HepG2 (cell line): ENCODE data around the gene RNF8. TPM values are rescaled to one million over a fixed set of nuclear protein-coding genes. Genes with fewer than 3 reads are reported as not detected.

Source experiments
- CREB1 ChIP-seq, 2 experiments: fragments of 450-650 bp in 1 of 2; IDR thresholded peaks; 2 replicates each; pipeline ENCODE4 v1.6.1; 2016 to 2017; ENCODE audit warnings: control low read depth in 1 of 2, mild to moderate bottlenecking in 1 of 2, missing compliant biosample characterization in 1 of 2, missing genetic modification characterization in 1 of 2
- DNMT3B ChIP-seq: conservative IDR thresholded peaks from 2 replicates; pipeline ENCODE4 v1.6.1; 2016; ENCODE audit warnings: missing biosample characterization, control low read depth
- ETV5 ChIP-seq: IDR thresholded peaks from 2 replicates; pipeline ENCODE4 v1.6.1; 2018; ENCODE audit warnings: missing biosample characterization, missing genetic modification reagents, inconsistent platforms, borderline replicate concordance
- FOXA3 ChIP-seq: IDR thresholded peaks from 2 replicates; pipeline ENCODE4 v1.6.1; 2016; ENCODE audit warnings: missing genetic modification reagents, missing compliant biosample characterization
- GZF1 ChIP-seq: sonication (generic); formaldehyde crosslinking; IDR thresholded peaks from 2 replicates; pipeline ENCODE4 v1.5.1; 2020; ENCODE audit warnings: mild to moderate bottlenecking, missing genetic modification reagents
- HIVEP1 ChIP-seq: sonication (generic); formaldehyde crosslinking; IDR thresholded peaks from 2 replicates; pipeline ENCODE4 v1.4.0; 2020; ENCODE audit warnings: mild to moderate bottlenecking, missing genetic modification reagents
- JARID2 ChIP-seq: sonication (generic); formaldehyde crosslinking; IDR thresholded peaks from 2 replicates; pipeline ENCODE4 v1.8.1; 2023; ENCODE audit warnings: missing genetic modification reagents, inconsistent platforms; ENCODE audit not compliant: insufficient replicate concordance
- NAIF1 ChIP-seq: sonication (generic); formaldehyde crosslinking; IDR thresholded peaks from 2 replicates; pipeline ENCODE4 v1.5.0; 2020; ENCODE audit warnings: mild to moderate bottlenecking, missing genetic modification reagents, borderline replicate concordance
- NFIC ChIP-seq: IDR thresholded peaks from 2 replicates; pipeline ENCODE4 v1.6.1; 2012; ENCODE audit warnings: mild to moderate bottlenecking, low read length, inconsistent platforms
- NONO ChIP-seq, 2 experiments: fragments of 450-650 bp in 1 of 2; sonication (generic) in 1 of 2; formaldehyde crosslinking in 1 of 2; IDR thresholded peaks in 1 of 2; conservative IDR thresholded peaks in 1 of 2; 2 replicates each; pipeline versions ENCODE4 v1.6.1 to v1.8.0; 2017 to 2022; ENCODE audit warnings: mild to moderate bottlenecking in 1 of 2, missing genetic modification reagents in 1 of 2, moderate library complexity in 1 of 2
- PAXIP1 ChIP-seq: sonication (generic); formaldehyde crosslinking; conservative IDR thresholded peaks from 2 replicates; pipeline ENCODE4 v1.4.0; 2020; ENCODE audit warnings: mild to moderate bottlenecking, missing genetic modification reagents, moderate library complexity
- PHF20 ChIP-seq: sonication (generic); formaldehyde crosslinking; IDR thresholded peaks from 2 replicates; pipeline ENCODE4 v1.5.0; 2020; ENCODE audit warnings: mild to moderate bottlenecking, missing genetic modification reagents
- POGZ ChIP-seq: sonication (generic); formaldehyde crosslinking; IDR thresholded peaks from 2 replicates; pipeline ENCODE4 v1.4.0; 2020; ENCODE audit warnings: mild to moderate bottlenecking, missing genetic modification reagents
- RAD51 ChIP-seq: fragments of 450-650 bp; IDR thresholded peaks from 2 replicates; pipeline ENCODE4 v1.6.1; 2016; ENCODE audit warnings: borderline replicate concordance
- SSRP1 ChIP-seq: IDR thresholded peaks from 2 replicates; pipeline ENCODE4 v1.6.1; 2016; ENCODE audit warnings: control low read depth
- ZBTB7A ChIP-seq: sonication (generic); formaldehyde crosslinking; IDR thresholded peaks from 2 replicates; pipeline ENCODE4 v1.8.0; 2022; ENCODE audit warnings: mild to moderate bottlenecking, missing genetic modification reagents
- ZMYM4 ChIP-seq: sonication (generic); formaldehyde crosslinking; IDR thresholded peaks from 2 replicates; pipeline ENCODE4 v1.8.1; 2023; ENCODE audit warnings: mild to moderate bottlenecking, missing genetic modification reagents
- ZNF296 ChIP-seq: sonication (generic); formaldehyde crosslinking; conservative IDR thresholded peaks from 2 replicates; pipeline ENCODE4 v1.5.0; 2020; ENCODE audit warnings: mild to moderate bottlenecking, missing genetic modification reagents
- polyA plus RNA-seq, 8 experiments: library from polyadenylated mRNA; depleted of rRNA in 3 of 8; stranded (reverse) in 7 of 8; unstranded in 1 of 8; fragments of >200 nt; fragmentation: Illumina TruSeq in 4 of 8; extraction: Trizol in 4 of 8; gene quantifications; 2 replicates each; pipeline versions ENCODE4 v1.2.1 to v1.2.3, GENCODE V29; 2011 to 2016; ENCODE audit warnings: low read depth in 4 of 8, missing spikeins in 1 of 8, mixed read lengths in 1 of 8; ENCODE audit not compliant: insufficient read depth in 1 of 8
- total RNA-seq, 5 experiments: library from RNA; depleted of rRNA; stranded (reverse); fragments of >200 nt; fragmentation: Illumina TruSeq; extraction: Trizol; gene quantifications; 2 replicates each; pipeline ENCODE4 v1.2.3, GENCODE V29; 2016; ENCODE audit warnings: low read depth in 1 of 5
- TF ChIP-seq, protein P1 (sequence below): sonication (generic); formaldehyde crosslinking; IDR thresholded peaks from 2 replicates; pipeline ENCODE4 v1.4.0; 2020; ENCODE audit warnings: missing genetic modification reagents
- TF ChIP-seq, protein P2 (sequence below): sonication (generic); formaldehyde crosslinking; conservative IDR thresholded peaks from 2 replicates; pipeline ENCODE4 v1.5.0; 2020; ENCODE audit warnings: missing genetic modification reagents
- TF ChIP-seq, protein P3 (sequence below): IDR thresholded peaks from 2 replicates; pipeline ENCODE4 v1.6.1; 2018; ENCODE audit warnings: missing genetic modification reagents, mild to moderate bottlenecking, missing compliant biosample characterization

The RNF8 gene
- total and polyA plus RNA-seq, 2 of the 13 experiments (the other 11 are each of a cell fraction or from before 2014, with no cell fraction given) = 21.8 to 47.6 TPM

GRCh38 chr6:37369321-37370201 lies 15.8 kb downstream of the RNF8 start (continued):
- no peak for TF ChIP-seq CREB1 (IDR thresholded peaks at IDR 0.05)
- TF ChIP-seq CREB1 (CRISPR knock-in tag; IDR thresholded peaks at IDR 0.05) = peak; percentile 42
- TF ChIP-seq, protein P1, sequence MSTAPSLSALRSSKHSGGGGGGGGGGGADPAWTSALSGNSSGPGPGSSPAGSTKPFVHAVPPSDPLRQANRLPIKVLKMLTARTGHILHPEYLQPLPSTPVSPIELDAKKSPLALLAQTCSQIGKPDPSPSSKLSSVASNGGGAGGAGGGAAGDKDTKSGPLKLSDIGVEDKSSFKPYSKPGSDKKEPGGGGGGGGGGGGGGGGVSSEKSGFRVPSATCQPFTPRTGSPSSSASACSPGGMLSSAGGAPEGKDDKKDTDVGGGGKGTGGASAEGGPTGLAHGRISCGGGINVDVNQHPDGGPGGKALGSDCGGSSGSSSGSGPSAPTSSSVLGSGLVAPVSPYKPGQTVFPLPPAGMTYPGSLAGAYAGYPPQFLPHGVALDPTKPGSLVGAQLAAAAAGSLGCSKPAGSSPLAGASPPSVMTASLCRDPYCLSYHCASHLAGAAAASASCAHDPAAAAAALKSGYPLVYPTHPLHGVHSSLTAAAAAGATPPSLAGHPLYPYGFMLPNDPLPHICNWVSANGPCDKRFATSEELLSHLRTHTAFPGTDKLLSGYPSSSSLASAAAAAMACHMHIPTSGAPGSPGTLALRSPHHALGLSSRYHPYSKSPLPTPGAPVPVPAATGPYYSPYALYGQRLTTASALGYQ = peak; percentile 91
- TF ChIP-seq HIVEP1 = 0 out of 2 replicates have a peak, but pooled peaks have one; percentile 22
- TF ChIP-seq POGZ (CRISPR knock-in tag) = peak; percentile 66; the same call in 1 of the 2 replicates
- peak; percentile 27 for TF ChIP-seq JARID2 (CRISPR knock-in tag)
- TF ChIP-seq NONO (IDR thresholded peaks at IDR 0.05) = no peak
- TF ChIP-seq NONO (CRISPR knock-in tag; conservative IDR thresholded peaks at IDR 0.05) = peak; percentile 87
- peak; percentile 94 for TF ChIP-seq FOXA3 (CRISPR knock-in tag)
- TF ChIP-seq ZMYM4 = peak; percentile 82
- no peak; the same call in 1 of the 2 replicates for TF ChIP-seq ZBTB7A (CRISPR knock-in tag)
- no peak; the same call in 1 of the 2 replicates for TF ChIP-seq DNMT3B
- TF ChIP-seq GZF1 = 0 out of 2 replicates have a peak, but pooled peaks have one; percentile 33
- TF ChIP-seq ZNF296 (CRISPR knock-in tag) = no peak
- TF ChIP-seq, protein P2, sequence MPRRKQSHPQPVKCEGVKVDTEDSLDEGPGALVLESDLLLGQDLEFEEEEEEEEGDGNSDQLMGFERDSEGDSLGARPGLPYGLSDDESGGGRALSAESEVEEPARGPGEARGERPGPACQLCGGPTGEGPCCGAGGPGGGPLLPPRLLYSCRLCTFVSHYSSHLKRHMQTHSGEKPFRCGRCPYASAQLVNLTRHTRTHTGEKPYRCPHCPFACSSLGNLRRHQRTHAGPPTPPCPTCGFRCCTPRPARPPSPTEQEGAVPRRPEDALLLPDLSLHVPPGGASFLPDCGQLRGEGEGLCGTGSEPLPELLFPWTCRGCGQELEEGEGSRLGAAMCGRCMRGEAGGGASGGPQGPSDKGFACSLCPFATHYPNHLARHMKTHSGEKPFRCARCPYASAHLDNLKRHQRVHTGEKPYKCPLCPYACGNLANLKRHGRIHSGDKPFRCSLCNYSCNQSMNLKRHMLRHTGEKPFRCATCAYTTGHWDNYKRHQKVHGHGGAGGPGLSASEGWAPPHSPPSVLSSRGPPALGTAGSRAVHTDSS (CRISPR knock-in tag) = no peak
- TF ChIP-seq NFIC = peak; percentile 52; the same call in 1 of the 2 replicates
- TF ChIP-seq RAD51 = no peak
- TF ChIP-seq SSRP1 (CRISPR knock-in tag) = peak; percentile 85; the same call in 1 of the 2 replicates
- TF ChIP-seq PHF20 (CRISPR knock-in tag) = no peak
- TF ChIP-seq PAXIP1 (CRISPR knock-in tag) = peak; percentile 89
- 0 out of 2 replicates have a peak, but pooled peaks have one; percentile 36 for TF ChIP-seq NAIF1 (CRISPR knock-in tag)
- peak; percentile 63; the same call in 1 of the 2 replicates for TF ChIP-seq ETV5
- TF ChIP-seq, protein P3, sequence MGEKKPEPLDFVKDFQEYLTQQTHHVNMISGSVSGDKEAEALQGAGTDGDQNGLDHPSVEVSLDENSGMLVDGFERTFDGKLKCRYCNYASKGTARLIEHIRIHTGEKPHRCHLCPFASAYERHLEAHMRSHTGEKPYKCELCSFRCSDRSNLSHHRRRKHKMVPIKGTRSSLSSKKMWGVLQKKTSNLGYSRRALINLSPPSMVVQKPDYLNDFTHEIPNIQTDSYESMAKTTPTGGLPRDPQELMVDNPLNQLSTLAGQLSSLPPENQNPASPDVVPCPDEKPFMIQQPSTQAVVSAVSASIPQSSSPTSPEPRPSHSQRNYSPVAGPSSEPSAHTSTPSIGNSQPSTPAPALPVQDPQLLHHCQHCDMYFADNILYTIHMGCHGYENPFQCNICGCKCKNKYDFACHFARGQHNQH (CRISPR knock-in tag) = peak; percentile 74; the same call in 1 of the 2 replicates
